ENCODE results near the gene GPD2.

GPD2 gene

GRCh38 chr2:156563994-156564753, 128.0 kb downstream of the GPD2 start:
- FAIRE-seq (no peak), DNase-seq (ENCODE audit: insufficient read length, low spot score) (no peak)
- TF ChIP-seq POU2F2 (IDR thresholded peaks at IDR 0.05; ENCODE audit: low read depth, low read length) (no peak), POLR2A (IDR thresholded peaks at IDR 0.05; ENCODE audit: low read depth, low read length) (no peak), PAX5 (IDR thresholded peaks at IDR 0.05; ENCODE audit: insufficient read depth, low read length, severe bottlenecking) (no peak), POLR2AphosphoS5 (IDR thresholded peaks at IDR 0.05; ENCODE audit: low read depth, low read length) (no peak), TAF1 (IDR thresholded peaks at IDR 0.05; ENCODE audit: low read depth, low read length) (no peak), SPI1 (IDR thresholded peaks at IDR 0.05; ENCODE audit: low read depth, low read length) (no peak)

- FAIRE-seq (no peak), DNase-seq (ENCODE audit: insufficient read length, low spot score) (no peak)
- TF ChIP-seq POLR2AphosphoS5 (IDR thresholded peaks at IDR 0.05; ENCODE audit: low read depth, low read length) (no peak), POU2F2 (IDR thresholded peaks at IDR 0.05; ENCODE audit: low read depth, low read length) (no peak), TAF1 (IDR thresholded peaks at IDR 0.05; ENCODE audit: low read depth, low read length) (no peak), SPI1 (IDR thresholded peaks at IDR 0.05; ENCODE audit: low read depth, low read length) (no peak), PAX5 (IDR thresholded peaks at IDR 0.05; ENCODE audit: insufficient read depth, low read length, severe bottlenecking) (no peak), POLR2A (IDR thresholded peaks at IDR 0.05; ENCODE audit: low read depth, low read length) (no peak)
Observed at GRCh38 chr2:156565066-156565710, 129.0 kb downstream of the GPD2 start.

DNA sequence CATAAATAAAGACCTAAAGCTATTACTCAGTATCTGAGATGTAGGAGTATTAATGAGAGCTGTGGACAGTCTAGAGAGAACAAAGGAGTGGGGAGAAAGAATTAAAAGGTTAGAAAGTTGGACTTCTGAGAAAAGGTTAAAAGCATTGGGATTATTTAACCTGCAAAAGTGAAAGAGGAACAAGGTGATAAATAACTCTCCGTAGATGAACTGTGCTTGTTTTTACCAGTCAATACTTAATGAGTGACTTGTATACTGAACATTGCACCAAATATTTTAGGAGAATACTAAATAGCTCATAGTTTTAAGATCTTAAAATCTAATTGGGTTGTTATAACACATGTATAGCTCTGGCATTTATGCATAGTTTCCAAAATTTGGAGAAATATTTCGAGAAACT, 137.5 kb downstream of the GPD2 start:
- TF ChIP-seq POU2F2 (IDR thresholded peaks at IDR 0.05; ENCODE audit: low read depth, low read length) (no peak), SPI1 (IDR thresholded peaks at IDR 0.05; ENCODE audit: low read depth, low read length) (no peak), TAF1 (IDR thresholded peaks at IDR 0.05; ENCODE audit: low read depth, low read length) (no peak), POLR2A (IDR thresholded peaks at IDR 0.05; ENCODE audit: low read depth, low read length) (no peak), POLR2AphosphoS5 (IDR thresholded peaks at IDR 0.05; ENCODE audit: low read depth, low read length) (no peak), PAX5 (IDR thresholded peaks at IDR 0.05; ENCODE audit: insufficient read depth, low read length, severe bottlenecking) (no peak)
- no peak for DNase-seq (ENCODE audit: insufficient read length, low spot score)
- FAIRE-seq = peak; percentile 80

GRCh38 chr2:156574112-156574511, 137.9 kb downstream of the GPD2 start:
- FAIRE-seq (no peak), DNase-seq (ENCODE audit: insufficient read length, low spot score) (no peak)
- TF ChIP-seq SPI1 (IDR thresholded peaks at IDR 0.05; ENCODE audit: low read depth, low read length) (no peak), POLR2A (IDR thresholded peaks at IDR 0.05; ENCODE audit: low read depth, low read length) (no peak), POU2F2 (IDR thresholded peaks at IDR 0.05; ENCODE audit: low read depth, low read length) (no peak), POLR2AphosphoS5 (IDR thresholded peaks at IDR 0.05; ENCODE audit: low read depth, low read length) (no peak), PAX5 (IDR thresholded peaks at IDR 0.05; ENCODE audit: insufficient read depth, low read length, severe bottlenecking) (no peak)

DNA sequence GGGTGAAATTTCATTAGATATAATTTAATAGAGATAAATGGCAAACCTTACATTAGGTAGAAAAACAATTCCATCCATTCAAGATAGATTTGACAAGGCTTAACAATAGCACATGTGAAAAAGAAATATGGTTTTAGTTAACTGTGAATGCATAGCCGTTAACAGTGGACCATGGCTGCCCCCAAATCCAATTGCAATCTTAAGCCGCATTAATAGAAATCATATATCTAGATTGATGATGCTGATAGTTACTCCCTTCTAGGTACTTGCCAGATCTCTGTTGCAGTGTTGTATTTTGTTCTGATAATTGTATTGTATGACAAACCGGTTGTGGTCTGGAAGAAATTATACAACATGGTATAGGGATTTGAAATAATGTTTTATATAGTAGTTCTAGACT, 139.8 kb downstream of the GPD2 start:
- DNase-seq (ENCODE audit: insufficient read length, low spot score) (no peak), FAIRE-seq (no peak)
- no peak for TF ChIP-seq POLR2A (IDR thresholded peaks at IDR 0.05; ENCODE audit: low read depth, low read length)
- no peak for TF ChIP-seq POLR2AphosphoS5 (IDR thresholded peaks at IDR 0.05; ENCODE audit: low read depth, low read length)
- no peak for TF ChIP-seq POU2F2 (IDR thresholded peaks at IDR 0.05; ENCODE audit: low read depth, low read length)
- TF ChIP-seq PAX5 (IDR thresholded peaks at IDR 0.05; ENCODE audit: insufficient read depth, low read length, severe bottlenecking) = no peak
- TF ChIP-seq SPI1 (IDR thresholded peaks at IDR 0.05; ENCODE audit: low read depth, low read length) = no peak
- no peak for TF ChIP-seq TAF1 (IDR thresholded peaks at IDR 0.05; ENCODE audit: low read depth, low read length)

DNA sequence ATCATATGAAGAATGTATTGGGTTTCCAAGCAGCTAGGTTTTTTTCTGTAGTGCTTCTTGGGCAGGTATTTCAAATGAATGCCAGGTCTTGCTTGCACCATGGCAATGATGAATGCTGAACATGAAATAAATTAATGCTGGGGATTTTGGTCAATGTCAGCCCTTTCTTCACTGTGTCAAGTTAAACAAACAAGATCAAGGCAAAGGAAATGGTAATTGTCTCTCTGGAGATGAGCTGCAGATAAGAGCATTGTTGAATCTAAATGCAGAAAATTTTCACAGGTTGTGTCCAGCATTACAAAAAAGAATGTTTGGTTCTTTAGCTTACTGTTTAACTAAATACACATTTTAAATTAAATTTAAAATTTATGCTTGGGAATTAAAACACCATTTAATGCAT, 144.3 kb downstream of the GPD2 start:
- no peak for TF ChIP-seq POU2F2 (IDR thresholded peaks at IDR 0.05; ENCODE audit: low read depth, low read length)
- TF ChIP-seq TAF1 (IDR thresholded peaks at IDR 0.05; ENCODE audit: low read depth, low read length) = no peak
- no peak for TF ChIP-seq PAX5 (IDR thresholded peaks at IDR 0.05; ENCODE audit: insufficient read depth, low read length, severe bottlenecking)
- TF ChIP-seq POLR2A (IDR thresholded peaks at IDR 0.05; ENCODE audit: low read depth, low read length) = no peak
- TF ChIP-seq SPI1 (IDR thresholded peaks at IDR 0.05; ENCODE audit: low read depth, low read length) = no peak
- TF ChIP-seq POLR2AphosphoS5 (IDR thresholded peaks at IDR 0.05; ENCODE audit: low read depth, low read length) = no peak
- peak; percentile 13 for FAIRE-seq
- DNase-seq (ENCODE audit: insufficient read length, low spot score) = no peak

GRCh38 chr2:156581280-156581679, 145.1 kb downstream of the GPD2 start:
- no peak for FAIRE-seq
- no peak for TF ChIP-seq POLR2A (IDR thresholded peaks at IDR 0.05; ENCODE audit: low read depth, low read length)
- no peak for TF ChIP-seq POLR2AphosphoS5 (IDR thresholded peaks at IDR 0.05; ENCODE audit: low read depth, low read length)
- TF ChIP-seq TAF1 (IDR thresholded peaks at IDR 0.05; ENCODE audit: low read depth, low read length) = no peak
- no peak for TF ChIP-seq SPI1 (IDR thresholded peaks at IDR 0.05; ENCODE audit: low read depth, low read length)
- no peak for TF ChIP-seq POU2F2 (IDR thresholded peaks at IDR 0.05; ENCODE audit: low read depth, low read length)
- no peak for TF ChIP-seq PAX5 (IDR thresholded peaks at IDR 0.05; ENCODE audit: insufficient read depth, low read length, severe bottlenecking)
- no peak for DNase-seq (ENCODE audit: insufficient read length, low spot score)

DNA sequence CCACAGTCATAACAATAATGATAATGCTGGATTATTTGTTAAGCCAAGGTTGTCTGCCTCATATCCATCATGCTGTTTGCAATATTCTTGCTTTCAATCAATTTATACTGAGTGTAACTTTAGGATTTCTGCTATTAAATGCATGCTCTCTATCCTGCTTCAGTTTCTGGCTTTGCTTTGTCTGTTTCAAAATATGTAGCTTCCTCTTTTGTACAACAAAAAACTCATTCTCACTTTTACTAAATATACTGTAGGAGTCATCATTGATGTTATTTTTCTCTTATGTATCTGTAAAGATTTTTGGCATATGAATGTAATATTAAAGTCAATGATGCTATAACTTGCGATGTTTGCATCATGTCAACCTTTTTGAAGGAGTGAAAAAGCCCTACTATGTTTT, 149.3 kb downstream of the GPD2 start:
- no peak for DNase-seq (ENCODE audit: insufficient read length, low spot score)
- 0 out of 2 replicates have a peak, but pooled peaks have one; percentile 9 for TF ChIP-seq SPI1 (IDR thresholded peaks at IDR 0.05; ENCODE audit: low read depth, low read length)
- TF ChIP-seq POLR2A (IDR thresholded peaks at IDR 0.05; ENCODE audit: low read depth, low read length) = no peak
- FAIRE-seq = peak; percentile 78

DNA sequence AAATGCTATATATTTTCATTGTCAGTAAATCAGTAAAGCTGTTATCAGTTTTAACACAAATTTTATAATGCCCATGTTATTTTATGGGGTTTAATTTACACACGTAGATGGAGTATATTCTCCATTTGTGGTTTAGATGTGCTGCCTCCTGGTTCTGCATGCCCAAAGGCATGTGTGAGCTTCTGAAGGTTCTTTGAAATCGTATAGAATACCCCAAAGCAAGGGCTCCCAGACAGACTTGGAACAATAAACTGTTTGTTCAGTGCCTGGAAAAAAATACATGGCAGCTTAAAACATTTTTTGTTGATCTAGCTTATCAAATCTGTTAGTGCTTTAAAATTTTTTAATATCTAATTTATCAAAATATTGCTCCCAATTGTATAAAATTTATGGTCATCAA, 150.4 kb downstream of the GPD2 start:
- FAIRE-seq = no peak

More for the DNA sequence above, 150.4 kb downstream of the GPD2 start:
- TF ChIP-seq PAX5 (IDR thresholded peaks at IDR 0.05; ENCODE audit: insufficient read depth, low read length, severe bottlenecking) (no peak), TAF1 (IDR thresholded peaks at IDR 0.05; ENCODE audit: low read depth, low read length) (no peak), POLR2AphosphoS5 (IDR thresholded peaks at IDR 0.05; ENCODE audit: low read depth, low read length) (no peak), SPI1 (IDR thresholded peaks at IDR 0.05; ENCODE audit: low read depth, low read length) (no peak), POLR2A (IDR thresholded peaks at IDR 0.05; ENCODE audit: low read depth, low read length) (no peak), POU2F2 (IDR thresholded peaks at IDR 0.05; ENCODE audit: low read depth, low read length) (no peak)
- no peak for DNase-seq (ENCODE audit: insufficient read length, low spot score)
